ENCODE measurements around the gene ATP6V1F. TPM values are rescaled to one million over a fixed set of nuclear protein-coding genes. Genes with fewer than 3 reads are reported as not detected.

Gene ATP6V1F
- total and polyA plus RNA-seq, 11 donors = 91.6 to 198 (median 122) TPM

DNA sequence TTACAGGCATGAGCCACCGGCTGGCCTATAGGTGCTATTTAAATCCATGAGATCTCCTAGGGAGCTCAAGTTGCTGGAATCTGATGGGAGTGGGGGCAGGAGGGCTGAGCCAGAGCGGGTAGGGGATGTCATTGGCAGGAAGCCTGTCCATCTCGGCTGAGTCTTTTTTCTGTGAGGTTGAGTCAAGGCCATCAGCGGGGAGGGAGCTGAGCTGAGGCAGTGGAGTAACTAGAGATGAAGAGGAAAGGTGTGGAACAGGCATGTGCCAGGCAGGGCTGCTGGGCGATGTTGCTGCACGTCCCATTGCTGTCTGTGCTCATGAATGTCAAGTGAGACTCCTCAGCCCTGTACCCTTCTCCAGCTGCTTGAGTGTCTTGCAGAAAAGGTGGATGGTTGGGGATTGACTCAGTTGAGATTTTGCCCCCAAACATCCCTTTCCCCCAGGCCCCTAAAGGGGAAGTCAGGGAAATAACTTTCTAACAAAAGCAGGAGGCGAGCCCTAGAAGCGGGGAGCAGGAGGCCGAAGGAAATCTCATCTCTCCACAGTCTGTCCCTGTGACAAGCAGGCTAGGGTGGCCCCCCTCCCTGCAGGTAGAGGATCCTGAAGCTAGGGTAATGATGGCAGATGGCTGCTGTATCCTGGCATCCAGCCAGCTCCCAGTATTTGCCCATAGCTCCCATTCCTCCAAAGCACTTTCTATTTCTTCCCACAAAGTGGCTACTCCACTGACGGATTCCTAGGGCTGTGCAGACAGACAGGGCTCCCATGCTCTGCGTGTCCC is 5.4 kb downstream of the ATP6V1F start:
- intact Hi-C loops (cut with DNase I) = loop anchor here in 6 of 10 donors (5.0 to 10.0 kb wide), 6 partner anchors 36 to 206 kb away; partner anchors contain the start of genes CCDC136 (in 2 of the 6) and FLNC (in 1 of the 6)
- no peaks in the 10 kb centered on the region for H3K9me3 ChIP-seq
- TF ChIP-seq CTCF (IDR thresholded peaks at IDR 0.05) = no peak
- TF ChIP-seq POLR2A (IDR thresholded peaks at IDR 0.05) = no peak
- H3K27me3 ChIP-seq = peaks cover 0 to 16% (median 0%) of the 10 kb centered on the region in 9 donors
- no peak overlapping the region for H3K27ac ChIP-seq
- WGBS, 4 donors = 72 to 75% (median 75%) methylated on average over 11 of the region's 11 CpGs
- no peak for DNase-seq
- no peak for ATAC-seq
- H3K4me1 ChIP-seq = peaks cover 0 to 33% (median 19%) of the 10 kb centered on the region in 12 donors
- no peak overlapping the region for H3K4me3 ChIP-seq
- peaks cover 0 to 18% (median 12%) of the 10 kb centered on the region in 9 donors for H3K36me3 ChIP-seq

DNA sequence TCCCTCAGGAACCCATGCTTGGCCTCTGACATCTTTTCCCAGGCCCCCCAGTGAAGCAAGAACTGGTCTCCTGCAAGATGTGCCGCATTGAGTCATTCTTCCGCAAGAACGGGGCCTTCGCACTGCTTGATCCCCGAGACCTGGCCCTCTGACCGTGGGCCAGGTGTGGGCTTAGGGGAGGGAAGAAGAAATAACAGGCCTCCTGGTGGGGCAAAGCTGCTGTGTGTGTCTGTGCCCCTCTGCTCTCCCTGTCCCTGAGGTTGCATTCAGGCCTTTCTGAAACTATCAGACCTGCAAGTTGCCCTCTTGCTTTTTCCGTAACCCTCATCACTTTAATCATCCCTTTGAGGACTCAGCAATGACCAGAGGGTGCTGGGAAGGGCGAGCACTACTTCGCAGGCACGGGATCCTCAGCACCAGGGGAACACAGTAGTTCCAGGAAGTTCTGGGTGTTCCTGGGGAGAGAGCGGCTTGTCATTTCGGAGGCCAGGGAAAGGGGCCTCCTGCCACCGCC is 6.0 kb downstream of the ATP6V1F start:
- Histone ChIP-seq H3K27ac (peak overlapping the region in 3 of 12 donors; percentile 15 to 55 (median 38)), H3K4me1 (peaks cover 0 to 28% (median 15%) of the 10 kb centered on the region in 12 donors), H3K4me3 (peak overlapping the region; percentile 45 to 70 (median 63)), H3K27me3 (peaks cover 0 to 16% (median 0%) of the 10 kb centered on the region in 9 donors), H3K36me3 (peaks cover 0 to 18% (median 12%) of the 10 kb centered on the region in 9 donors), H3K9me3 (no peaks in the 10 kb centered on the region)
- DNase-seq (no peak), ATAC-seq (peak in 2 of 4 donors; percentile 0 to 3)
- TF ChIP-seq POLR2A (IDR thresholded peaks at IDR 0.05) (no peak), CTCF (IDR thresholded peaks at IDR 0.05) (no peak)
- 48 to 66% (median 51%) methylated on average over 8 to 13 of the region's 13 CpGs for WGBS, 4 donors
- intact Hi-C loops (cut with DNase I) = loop anchor here in 6 of 10 donors (5.0 to 10.0 kb wide), 6 partner anchors 36 to 206 kb away; partner anchors contain the start of genes CCDC136 (in 2 of the 6) and FLNC (in 1 of the 6)

DNA sequence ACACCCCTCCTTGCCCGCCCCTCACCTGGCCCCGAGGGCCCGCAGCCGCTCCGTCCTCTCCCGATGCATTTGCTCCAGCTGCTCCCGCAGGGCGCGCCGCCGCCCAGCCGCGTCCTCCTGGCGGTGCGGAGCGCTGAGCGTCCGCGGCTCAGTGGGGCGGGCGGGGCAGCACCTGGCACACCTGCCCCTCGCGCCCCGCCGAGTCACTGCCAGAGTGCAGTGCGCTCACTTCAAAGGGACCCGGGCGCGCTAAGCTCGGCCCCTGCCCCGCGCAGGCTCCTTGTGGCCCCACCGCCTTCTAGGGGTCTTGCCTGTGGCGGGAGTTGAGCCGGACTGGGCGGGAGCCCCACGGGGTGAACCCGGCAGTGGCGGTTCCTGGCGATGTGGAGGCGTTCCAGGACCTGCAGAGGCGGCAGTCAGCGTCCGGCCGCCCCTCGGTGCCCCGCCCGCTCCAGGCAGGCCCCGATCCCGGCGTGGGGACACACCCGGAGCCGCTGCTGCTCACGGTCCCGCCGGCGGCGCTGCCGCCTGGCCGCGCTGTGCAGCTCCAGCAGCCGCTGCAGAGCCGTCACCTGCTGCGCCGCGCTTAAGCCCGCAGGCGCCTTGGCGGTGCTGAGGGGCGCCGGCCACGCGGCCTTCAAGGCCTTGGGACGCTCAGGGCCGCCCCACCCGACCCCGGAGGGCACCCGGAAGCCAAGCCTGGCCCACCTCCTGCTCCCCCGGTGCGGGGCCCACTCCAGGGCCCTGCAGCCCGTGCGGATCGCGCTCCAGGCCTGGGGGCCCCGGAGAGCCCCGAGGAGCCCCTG is 6.7 kb downstream of the ATP6V1F start:
- 0 to 1% (median 1%) methylated on average over 28 to 86 of the region's 86 CpGs for WGBS, 4 donors

More for the DNA sequence above, 6.7 kb downstream of the ATP6V1F start:
- Histone ChIP-seq H3K36me3 (peaks cover 0 to 18% (median 12%) of the 10 kb centered on the region in 9 donors), H3K4me3 (peak overlapping the region; percentile 45 to 70 (median 63)), H3K27ac (peak overlapping the region in 3 of 12 donors; percentile 15 to 55 (median 38)), H3K27me3 (peaks cover 0 to 16% (median 0%) of the 10 kb centered on the region in 9 donors), H3K4me1 (peaks cover 0 to 22% (median 13%) of the 10 kb centered on the region in 12 donors), H3K9me3 (no peaks in the 10 kb centered on the region)
- peak; percentile 55 to 83 (median 59) for DNase-seq
- intact Hi-C loops (cut with DNase I) = loop anchor here in 6 of 10 donors (5.0 to 10.0 kb wide), 6 partner anchors 37 to 207 kb away; partner anchors contain the start of genes CCDC136 (in 2 of the 6) and FLNC (in 1 of the 6)
- TF ChIP-seq CTCF (IDR thresholded peaks at IDR 0.05) = peak in 7 of 12 donors; percentile 9 to 46 (median 32)
- TF ChIP-seq POLR2A (IDR thresholded peaks at IDR 0.05) = no peak
- ATAC-seq = peak; percentile 12 to 75 (median 58)
